Stimulated activated CD4-positive, alpha-beta T cell treated with anti-CD3 and anti-CD28 coated beads, Interleukin-4, amount 100 ng/mL, for 48 hours (primary cell): ENCODE data around the gene SDHA.
"Not testable (repeated sequence)": the region's sequence is repeated elsewhere in the genome, so short reads cannot be mapped to it uniquely, and the experiment has no call there.

Source experiments
- DNase-seq, 2 donors: peaks; one replicate each; pipeline ENCODE4 v3.0.0-alpha.2; 2020; ENCODE audit warnings: low read depth in 2 of 2

SDHA gene

DNA sequence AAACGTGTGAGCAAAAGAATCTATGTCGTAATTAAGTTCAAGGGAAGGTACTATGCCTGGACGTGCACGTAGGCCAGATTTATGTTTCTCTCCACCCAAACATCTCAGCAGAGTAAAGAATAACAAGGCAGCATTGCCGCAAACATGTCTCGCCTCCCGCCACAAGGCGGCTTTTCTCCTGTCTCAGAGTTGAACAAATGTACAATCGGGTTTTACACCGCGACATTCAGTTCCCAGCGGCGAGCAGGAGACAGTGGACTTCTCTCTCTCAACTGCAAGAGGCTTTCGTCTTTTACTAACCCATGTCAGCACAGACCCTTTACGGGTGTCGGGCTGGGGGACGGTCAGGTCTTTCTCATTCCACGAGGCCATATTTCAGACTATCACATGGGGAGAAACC lies 21.1 kb upstream of the SDHA start:
- DNase-seq: not testable (repeated sequence)

DNA sequence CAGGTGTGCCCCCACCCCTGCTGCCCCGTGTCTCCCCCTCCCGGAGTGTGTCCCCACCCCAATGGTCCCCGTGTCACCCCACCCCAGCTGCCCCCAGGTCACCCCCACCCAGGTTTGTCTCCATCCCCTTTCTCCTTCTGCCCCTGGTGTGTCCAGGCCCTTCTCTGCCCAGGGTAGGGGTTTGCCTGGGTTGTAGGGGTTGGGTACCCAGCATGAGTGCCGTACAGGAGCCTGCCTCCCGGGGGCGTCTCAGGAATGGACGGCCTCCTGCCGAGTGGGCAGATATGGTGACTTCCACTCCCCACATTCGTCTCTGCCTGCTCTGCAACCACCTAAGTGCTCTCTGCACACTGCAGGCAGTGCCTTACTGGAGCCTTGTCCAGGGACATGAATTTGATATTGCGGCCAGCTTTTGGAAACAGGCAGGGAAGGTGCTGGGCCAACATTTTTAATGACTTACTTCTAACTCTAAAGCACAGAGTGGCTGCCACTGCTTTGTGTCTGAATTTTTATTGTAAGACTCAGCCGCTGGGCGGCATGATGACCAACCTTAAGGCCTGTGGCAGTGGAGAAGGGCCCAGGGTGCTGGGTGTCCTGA lies 20.1 kb upstream of the SDHA start:
- DNase-seq: no peak

DNA sequence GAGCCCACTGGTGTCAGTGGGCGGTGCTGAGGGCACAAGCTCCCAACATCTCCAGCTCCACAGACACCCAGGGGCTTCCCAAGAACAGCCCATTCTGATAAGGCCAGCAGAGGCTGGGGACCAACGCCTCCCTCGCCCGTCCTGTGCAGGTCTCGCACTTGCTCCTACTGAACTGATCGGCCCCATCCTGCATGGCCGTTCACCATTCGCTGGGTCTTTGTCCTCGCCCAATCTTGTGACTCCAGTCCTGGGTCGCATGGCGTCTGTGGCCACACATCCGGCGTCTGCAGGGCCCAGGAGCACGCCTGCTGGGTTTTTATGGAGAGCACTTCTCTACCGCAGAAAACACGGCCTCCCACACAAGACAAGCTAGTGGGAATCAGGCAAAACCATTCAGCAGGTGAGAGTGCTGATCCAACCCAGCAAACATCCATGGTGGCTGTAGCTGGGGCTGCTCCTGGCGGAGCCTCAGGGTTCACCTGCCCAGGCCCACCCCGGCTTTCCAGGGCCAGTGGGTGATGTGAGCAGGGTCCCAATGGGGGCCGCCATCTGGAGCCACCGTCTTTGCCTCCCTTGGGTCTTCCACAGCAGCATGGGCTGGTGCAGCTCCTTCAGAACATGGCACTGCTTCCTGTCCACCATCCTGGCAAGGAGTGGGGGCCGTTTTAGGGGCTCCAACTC lies 19.5 kb upstream of the SDHA start:
- DNase-seq: no peak

- no peak for DNase-seq
These were observed 18.7 kb upstream of the SDHA start for GRCh38 chr5:199197-199949.

- no peak for DNase-seq
These were observed 18.0 kb upstream of the SDHA start for GRCh38 chr5:199950-200645.

GRCh38 chr5:200985-201384 lies 17.1 kb upstream of the SDHA start:
- no peak for DNase-seq

DNA sequence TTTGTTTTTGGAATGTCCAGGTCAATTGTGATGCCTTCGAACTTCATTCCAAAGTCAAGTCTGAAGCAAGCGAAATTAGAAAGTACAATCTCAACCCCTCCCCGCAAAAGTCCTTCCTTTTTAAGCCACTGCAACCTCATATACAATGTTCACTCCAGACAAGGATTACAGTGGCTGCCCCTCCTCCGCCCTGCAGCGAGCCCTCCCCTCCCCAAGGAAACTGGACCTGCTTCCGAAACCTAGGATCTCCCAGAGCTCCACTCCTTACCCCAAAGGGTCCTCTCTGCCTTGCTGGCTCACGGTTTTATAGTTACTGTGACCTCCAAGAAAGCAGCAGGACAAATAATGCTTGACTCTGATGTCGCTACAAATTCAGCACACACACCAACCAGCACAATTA lies 16.4 kb upstream of the SDHA start:
- DNase-seq: no peak

DNA sequence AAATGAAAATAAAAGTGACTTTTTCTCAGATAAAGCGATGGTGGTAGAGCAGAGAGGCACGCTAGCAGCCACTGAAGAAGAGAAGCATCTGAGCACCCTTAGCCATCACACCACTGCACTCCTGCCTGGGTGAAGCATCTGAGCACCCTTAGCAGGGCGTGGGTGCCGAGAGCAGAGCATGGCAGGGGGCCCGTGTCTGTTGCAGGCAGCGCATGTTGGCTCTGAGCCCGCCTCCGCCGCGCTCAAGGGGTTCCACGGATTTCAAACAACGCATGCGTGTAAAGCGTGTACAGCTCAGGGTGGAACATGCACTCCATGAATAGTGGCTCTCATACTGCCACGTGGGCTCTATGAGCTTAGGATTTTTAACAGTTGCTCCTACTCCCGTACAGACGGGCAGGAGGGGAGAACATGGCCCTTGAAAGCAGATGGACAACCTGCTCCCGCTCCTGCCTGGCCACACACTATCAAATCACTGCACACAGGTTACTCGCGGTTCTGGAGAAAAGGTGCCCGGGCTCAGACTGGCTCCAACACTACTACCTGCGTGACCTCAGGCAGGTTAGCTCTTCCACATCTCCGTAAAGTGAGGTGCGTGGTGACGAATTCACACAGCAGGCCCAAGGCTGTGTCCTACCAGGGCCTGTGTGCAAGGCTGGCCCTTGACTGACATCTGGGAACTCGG lies 14.7 kb upstream of the SDHA start:
- DNase-seq: no peak

DNA sequence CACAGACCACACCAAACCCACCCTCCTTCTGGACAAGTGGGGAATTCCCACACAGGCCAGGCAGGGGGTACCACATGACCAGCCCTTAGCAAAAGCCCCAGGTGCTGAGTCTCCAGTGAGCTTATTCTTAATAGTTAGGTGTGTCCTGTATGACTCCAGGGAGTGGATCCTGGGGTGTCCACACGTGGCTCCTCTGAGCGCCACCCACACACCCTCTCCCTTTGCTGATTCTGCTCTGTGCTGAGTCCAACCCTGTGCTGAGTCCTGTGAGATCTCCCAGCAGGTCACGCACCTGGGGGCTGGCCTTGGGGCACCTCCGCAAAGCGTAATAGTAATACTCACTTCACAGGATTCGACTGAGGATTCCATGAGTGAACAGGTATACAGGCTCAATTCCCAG lies 14.1 kb upstream of the SDHA start:
- no peak for DNase-seq

DNA sequence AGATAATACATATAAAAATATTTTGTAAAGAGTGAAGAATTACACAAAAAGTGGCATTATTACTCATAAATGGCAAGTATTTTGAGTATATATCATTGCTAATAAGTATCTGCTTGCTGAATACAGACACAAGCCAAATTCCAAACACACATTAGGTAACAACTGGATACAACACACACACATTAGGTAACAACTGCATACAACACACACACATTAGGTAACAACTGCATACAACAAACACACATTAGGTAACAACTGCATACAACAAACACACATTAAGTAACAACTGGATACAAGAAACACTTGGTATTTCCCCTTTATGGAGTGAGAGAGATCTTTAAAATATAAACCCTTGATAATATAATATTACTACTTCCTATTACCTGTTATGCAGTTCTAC lies 13.7 kb upstream of the SDHA start:
- no peak for DNase-seq

- DNase-seq: no peak
These were observed 13.0 kb upstream of the SDHA start for GRCh38 chr5:204966-205670.

- no peak for DNase-seq
These were observed 11.7 kb upstream of the SDHA start for GRCh38 chr5:206406-206805.

DNA sequence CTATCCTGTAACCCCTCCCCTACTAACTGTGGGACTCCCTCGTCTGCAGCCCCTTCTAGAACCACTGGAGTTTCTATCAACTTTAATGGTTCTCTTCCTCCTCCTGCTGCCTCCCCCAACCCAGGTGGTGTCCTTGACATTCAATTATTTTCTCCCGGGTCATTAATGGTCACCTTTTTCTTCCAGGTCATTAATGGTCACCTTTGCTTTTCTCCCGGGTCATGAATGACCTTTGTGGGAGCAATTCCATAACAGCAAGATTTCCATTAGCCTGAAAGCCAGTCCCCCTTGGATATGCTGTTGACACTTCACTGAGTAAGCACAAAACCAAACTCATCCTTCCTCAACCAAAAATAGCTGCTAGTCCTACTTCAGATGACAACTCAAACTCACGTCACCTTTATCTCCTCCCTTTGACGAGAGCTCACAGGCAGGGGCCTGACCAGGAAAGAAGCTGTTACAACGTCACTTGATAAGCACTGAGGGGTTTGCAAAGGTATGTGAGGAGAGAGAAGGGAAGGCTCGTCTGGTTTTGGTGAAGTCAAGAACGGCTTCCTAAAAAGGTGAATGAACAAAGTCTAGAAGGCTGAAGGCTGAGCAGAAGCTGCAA lies 11.1 kb upstream of the SDHA start:
- DNase-seq: no peak

DNA sequence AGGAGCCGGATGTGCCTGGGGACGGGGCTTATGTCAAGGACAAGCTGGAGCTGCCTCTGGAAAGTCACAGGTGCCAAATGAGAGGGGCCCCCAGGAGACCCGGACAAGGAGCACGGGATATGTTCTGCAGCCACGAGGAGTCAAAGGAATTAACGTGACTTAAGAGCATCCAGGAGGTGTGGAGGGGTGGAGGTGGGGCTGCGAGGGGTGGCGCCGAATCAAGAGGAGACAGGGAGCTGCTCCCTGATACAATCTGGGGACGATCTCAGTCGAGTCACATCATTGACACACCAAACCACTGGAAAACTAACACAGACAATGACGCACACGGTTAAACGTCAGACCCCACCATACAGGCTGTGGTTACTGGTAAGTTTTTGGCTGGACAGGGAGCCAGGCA lies 10.5 kb upstream of the SDHA start:
- no peak for DNase-seq

DNA sequence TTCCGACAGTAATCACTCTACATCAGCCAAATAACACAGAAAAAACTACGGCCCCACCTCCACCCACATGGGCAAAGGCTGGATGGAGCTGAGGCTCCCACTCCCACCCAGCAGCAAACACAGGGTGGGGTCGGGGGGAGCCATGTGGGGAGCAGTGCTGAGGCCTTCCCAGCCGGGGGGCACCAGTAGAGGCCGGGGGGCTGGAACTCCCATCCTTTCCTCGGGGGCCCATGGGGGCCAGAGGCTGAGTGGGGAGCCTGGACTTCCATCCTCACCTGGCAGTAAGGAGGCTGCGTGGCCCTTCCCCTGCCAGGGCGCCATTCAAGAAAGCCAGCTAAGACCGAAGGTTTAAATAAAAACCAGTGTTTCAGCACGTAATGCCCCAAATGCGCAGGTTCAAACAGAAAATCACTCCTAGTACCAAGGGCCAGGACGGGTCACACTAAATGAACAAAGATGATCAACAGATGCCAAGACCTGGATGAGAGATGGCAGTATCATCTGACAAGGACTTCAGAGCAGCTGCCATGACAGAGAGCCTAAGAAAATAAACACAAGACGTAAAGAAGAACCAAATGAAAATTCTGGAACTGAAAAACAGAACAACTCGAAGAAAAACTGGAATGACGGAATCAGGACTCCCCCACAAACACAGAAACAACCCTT lies 9.5 kb upstream of the SDHA start:
- DNase-seq: no peak

DNA sequence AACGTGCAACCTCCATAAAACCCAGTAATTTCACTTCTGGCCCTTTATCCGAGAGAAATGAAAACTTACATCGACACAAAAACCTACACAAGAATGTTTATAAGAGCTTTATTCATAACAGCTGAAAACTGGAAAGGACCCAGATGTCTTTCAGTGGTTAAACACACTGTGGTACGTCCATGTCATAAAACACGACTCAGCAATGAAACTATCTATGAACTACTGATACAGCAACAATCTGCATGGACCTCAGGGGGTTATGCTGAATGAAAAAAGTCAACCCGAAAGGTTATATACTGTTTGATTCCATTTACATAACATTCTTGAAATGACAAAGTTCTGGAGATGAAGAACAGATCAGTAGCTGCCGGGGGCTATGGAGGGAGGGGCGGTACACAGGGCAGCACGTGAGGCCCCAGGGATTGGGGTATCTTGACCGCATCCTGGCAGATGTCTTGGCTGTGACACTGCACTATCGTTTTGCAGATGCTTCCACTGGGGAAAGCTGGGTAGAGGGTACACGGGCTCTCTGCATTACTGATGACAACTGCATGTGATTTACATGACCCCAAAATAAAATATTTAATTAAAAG lies 4.2 kb upstream of the SDHA start:
- DNase-seq: no peak

DNA sequence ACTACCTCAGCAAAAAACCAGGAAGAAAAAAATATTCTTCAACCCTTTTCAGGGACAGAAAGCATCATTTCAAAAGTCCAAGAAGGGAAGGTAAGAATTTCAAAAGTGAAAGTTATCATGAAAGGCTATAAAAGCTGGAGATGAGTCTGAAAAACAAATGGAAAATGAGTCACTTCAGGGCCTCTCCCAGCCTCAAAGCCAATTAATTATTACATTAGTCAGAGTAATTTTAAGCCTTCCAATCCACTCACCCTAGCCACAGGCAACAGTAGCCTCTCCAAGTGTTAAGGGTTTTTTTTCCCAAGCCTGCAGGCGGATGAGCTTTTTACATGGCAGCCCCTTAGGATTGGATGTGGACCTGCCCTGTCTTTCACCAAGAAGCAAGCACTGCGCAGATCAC lies 2.9 kb upstream of the SDHA start:
- not testable (repeated sequence) for DNase-seq

- DNase-seq: not testable (repeated sequence)
These were observed 2.0 kb upstream of the SDHA start for GRCh38 chr5:216076-216475.

- peak in 1 of 2 donors; percentile 13 for DNase-seq
These were observed 554 bp downstream of the SDHA start for GRCh38 chr5:218457-219291.
